ENCODE results near the gene EMC8. TPM values are rescaled to one million over a fixed set of nuclear protein-coding genes. Genes with fewer than 3 reads are reported as not detected.

Gene EMC8
- polyA plus RNA-seq, 1 donor (not counting 4 experiments of a cell fraction or from before 2014, with no cell fraction given) = 38.5 TPM

DNA sequence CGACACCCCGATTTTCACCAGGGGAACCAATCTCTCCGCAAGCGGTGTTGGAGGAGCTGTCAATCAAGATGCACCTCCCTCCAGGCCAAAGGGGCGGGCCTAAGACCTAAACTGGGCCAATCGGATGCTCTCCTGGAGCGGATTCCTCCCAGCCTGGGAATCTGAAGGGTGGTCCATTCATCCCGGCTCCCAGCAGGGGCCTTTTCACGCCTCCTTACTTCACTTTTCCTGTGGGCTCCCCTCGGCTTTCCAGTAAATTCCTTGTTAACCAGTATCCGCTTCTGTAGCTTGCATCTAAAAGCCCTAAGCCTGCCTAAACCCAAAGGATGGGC is 65.5 kb downstream of the EMC8 start:
- H2AFZ ChIP-seq (ENCODE audit: control insufficient read depth, low read length) = no peak overlapping the region
- H4K20me1 ChIP-seq (ENCODE audit: control insufficient read depth, extremely low read depth, insufficient read depth, low read length) = peaks cover 70% of the 10 kb centered on the region
- TF ChIP-seq EZH2 (IDR thresholded peaks at IDR 0.05; ENCODE audit: low read length) = no peak
- TF ChIP-seq, protein P1, sequence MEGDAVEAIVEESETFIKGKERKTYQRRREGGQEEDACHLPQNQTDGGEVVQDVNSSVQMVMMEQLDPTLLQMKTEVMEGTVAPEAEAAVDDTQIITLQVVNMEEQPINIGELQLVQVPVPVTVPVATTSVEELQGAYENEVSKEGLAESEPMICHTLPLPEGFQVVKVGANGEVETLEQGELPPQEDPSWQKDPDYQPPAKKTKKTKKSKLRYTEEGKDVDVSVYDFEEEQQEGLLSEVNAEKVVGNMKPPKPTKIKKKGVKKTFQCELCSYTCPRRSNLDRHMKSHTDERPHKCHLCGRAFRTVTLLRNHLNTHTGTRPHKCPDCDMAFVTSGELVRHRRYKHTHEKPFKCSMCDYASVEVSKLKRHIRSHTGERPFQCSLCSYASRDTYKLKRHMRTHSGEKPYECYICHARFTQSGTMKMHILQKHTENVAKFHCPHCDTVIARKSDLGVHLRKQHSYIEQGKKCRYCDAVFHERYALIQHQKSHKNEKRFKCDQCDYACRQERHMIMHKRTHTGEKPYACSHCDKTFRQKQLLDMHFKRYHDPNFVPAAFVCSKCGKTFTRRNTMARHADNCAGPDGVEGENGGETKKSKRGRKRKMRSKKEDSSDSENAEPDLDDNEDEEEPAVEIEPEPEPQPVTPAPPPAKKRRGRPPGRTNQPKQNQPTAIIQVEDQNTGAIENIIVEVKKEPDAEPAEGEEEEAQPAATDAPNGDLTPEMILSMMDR (optimal IDR thresholded peaks at IDR 0.05 in 1 of 3, IDR thresholded peaks at IDR 0.05 in 1 of 3, conservative IDR thresholded peaks at IDR 0.05 in 1 of 3; ENCODE audit: extremely low read depth in 1 of 3, insufficient read depth in 2 of 3, low read length in 3 of 3) = no peak
- no peaks in the 10 kb centered on the region for H3K9me3 ChIP-seq (ENCODE audit: control insufficient read depth, low read depth, low read length)
- dilution Hi-C loops (cut with MboI; ENCODE audit: extremely low pct_ligation_motif_present, low sequenced_read_pairs) = no loop called here
- H3K4me1 ChIP-seq (ENCODE audit: control insufficient read depth, extremely low read depth, insufficient read depth, low read length) = peaks cover 3% of the 10 kb centered on the region
- no peaks in the 10 kb centered on the region for H3K9me1 ChIP-seq (ENCODE audit: control insufficient read depth, extremely low read depth, insufficient read depth, low read length)
- DNase-seq (ENCODE audit: low read depth, low spot score) (no peak), FAIRE-seq (no peak)
- H3K9ac ChIP-seq (ENCODE audit: control insufficient read depth, extremely low read depth, insufficient read depth, low read length) = no peak overlapping the region
- no peak overlapping the region for H3K4me3 ChIP-seq (ENCODE audit: control insufficient read depth in 2 of 3, extremely low read depth in 1 of 3, insufficient read depth in 2 of 3, low read depth in 1 of 3, low read length in 3 of 3)
- no peak overlapping the region for H3K4me2 ChIP-seq (ENCODE audit: control insufficient read depth, extremely low read depth, insufficient read depth, low read depth, low read length)
- H3K27ac ChIP-seq (ENCODE audit: control insufficient read depth, insufficient read depth, low read length) = no peak overlapping the region
- peaks cover 97% of the 10 kb centered on the region for H3K79me2 ChIP-seq (ENCODE audit: control insufficient read depth, insufficient read depth, low read length)
- peaks cover 52 to 72% of the 10 kb centered on the region in 2 experiments for H3K36me3 ChIP-seq (ENCODE audit: control insufficient read depth in 2 of 2, extremely low read depth in 1 of 2, insufficient read depth in 2 of 2, low read length in 2 of 2)
- H3K27me3 ChIP-seq (ENCODE audit: control insufficient read depth, extremely low read depth, insufficient read depth, low read length) = no peaks in the 10 kb centered on the region

DNA sequence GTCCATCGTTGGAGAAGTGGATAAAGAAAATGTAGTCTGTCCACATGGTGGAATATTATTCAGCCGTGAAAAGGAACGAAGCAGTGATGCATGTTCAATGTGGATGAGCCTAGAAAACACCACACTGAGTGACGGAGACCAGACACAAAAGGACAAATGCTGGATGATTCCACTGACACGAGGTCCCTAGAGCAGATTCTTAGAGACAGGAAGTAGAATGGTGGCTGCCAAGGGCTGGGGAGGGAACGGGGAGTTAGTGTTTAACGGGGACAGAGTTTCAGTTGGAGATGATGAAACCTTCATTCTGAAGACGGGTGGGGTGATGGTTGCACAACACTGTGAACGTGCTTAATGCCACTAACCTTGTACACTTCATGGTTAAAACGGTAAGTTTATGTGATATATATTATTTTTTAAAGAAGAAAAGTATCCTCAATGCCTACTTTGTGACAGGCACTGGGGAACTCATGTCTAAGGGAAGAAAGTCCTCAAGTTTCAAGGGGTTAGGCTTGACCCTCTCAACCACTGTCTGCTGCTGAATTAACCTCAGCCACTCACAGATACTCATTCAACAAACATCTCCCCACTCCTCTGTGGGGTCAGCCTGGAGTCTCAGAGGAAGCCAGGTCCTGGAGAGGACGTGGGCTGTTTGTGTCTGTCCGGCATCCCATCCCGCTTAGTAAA is 66.0 kb downstream of the EMC8 start:
- no peak overlapping the region for H3K4me2 ChIP-seq (ENCODE audit: control insufficient read depth, extremely low read depth, insufficient read depth, low read depth, low read length)
- no peaks in the 10 kb centered on the region for H3K27me3 ChIP-seq (ENCODE audit: control insufficient read depth, extremely low read depth, insufficient read depth, low read length)
- no peak overlapping the region for H3K4me3 ChIP-seq (ENCODE audit: control insufficient read depth in 2 of 3, extremely low read depth in 1 of 3, insufficient read depth in 2 of 3, low read depth in 1 of 3, low read length in 3 of 3)
- H3K9ac ChIP-seq (ENCODE audit: control insufficient read depth, extremely low read depth, insufficient read depth, low read length) = no peak overlapping the region
- DNase-seq (ENCODE audit: low read depth, low spot score) (no peak), FAIRE-seq (no peak)
- peaks cover 97% of the 10 kb centered on the region for H3K79me2 ChIP-seq (ENCODE audit: control insufficient read depth, insufficient read depth, low read length)
- H3K9me3 ChIP-seq (ENCODE audit: control insufficient read depth, low read depth, low read length) = no peaks in the 10 kb centered on the region
- H3K9me1 ChIP-seq (ENCODE audit: control insufficient read depth, extremely low read depth, insufficient read depth, low read length) = no peaks in the 10 kb centered on the region
- H3K27ac ChIP-seq (ENCODE audit: control insufficient read depth, insufficient read depth, low read length) = no peak overlapping the region
- H4K20me1 ChIP-seq (ENCODE audit: control insufficient read depth, extremely low read depth, insufficient read depth, low read length) = peaks cover 72% of the 10 kb centered on the region
- no peak overlapping the region for H2AFZ ChIP-seq (ENCODE audit: control insufficient read depth, low read length)
- dilution Hi-C loops (cut with MboI; ENCODE audit: extremely low pct_ligation_motif_present, low sequenced_read_pairs) = no loop called here
- H3K4me1 ChIP-seq (ENCODE audit: control insufficient read depth, extremely low read depth, insufficient read depth, low read length) = peaks cover 3% of the 10 kb centered on the region
- no peak for TF ChIP-seq EZH2 (IDR thresholded peaks at IDR 0.05; ENCODE audit: low read length)
- TF ChIP-seq, protein P1 (optimal IDR thresholded peaks at IDR 0.05 in 1 of 3, IDR thresholded peaks at IDR 0.05 in 1 of 3, conservative IDR thresholded peaks at IDR 0.05 in 1 of 3; ENCODE audit: extremely low read depth in 1 of 3, insufficient read depth in 2 of 3, low read length in 3 of 3) = no peak
- peaks cover 51 to 72% of the 10 kb centered on the region in 2 experiments for H3K36me3 ChIP-seq (ENCODE audit: control insufficient read depth in 2 of 2, extremely low read depth in 1 of 2, insufficient read depth in 2 of 2, low read length in 2 of 2)
